Stimulated activated CD8-positive, alpha-beta memory T cell treated with anti-CD3 and anti-CD28 coated beads, Interleukin-15, amount 100 ng/mL, for 24 hours (primary cell): ENCODE data around the gene CTLA4.

Experiments
- DNase-seq: peaks from one replicate; pipeline ENCODE4 v3.0.0-alpha.2; 2020; ENCODE audit warnings: low read depth

Gene CTLA4

GRCh38 chr2:203892207-203892606 is 24.6 kb downstream of the CTLA4 start:
- no peak for DNase-seq

- DNase-seq: no peak
Observed at GRCh38 chr2:203893401-203893800, 25.8 kb downstream of the CTLA4 start.

GRCh38 chr2:203893840-203894239 is 26.3 kb downstream of the CTLA4 start:
- DNase-seq: no peak

- no peak for DNase-seq
Observed at GRCh38 chr2:203894262-203894661, 26.7 kb downstream of the CTLA4 start.

- DNase-seq: no peak
Observed at GRCh38 chr2:203897544-203897943, 30.0 kb downstream of the CTLA4 start.

GRCh38 chr2:203898657-203899056 is 31.1 kb downstream of the CTLA4 start:
- no peak for DNase-seq

- no peak for DNase-seq
Observed at GRCh38 chr2:203900253-203900652, 32.7 kb downstream of the CTLA4 start.

- DNase-seq: no peak
Observed at GRCh38 chr2:203904022-203904421, 36.5 kb downstream of the CTLA4 start.

GRCh38 chr2:203905656-203906055 is 38.1 kb downstream of the CTLA4 start:
- DNase-seq: no peak

GRCh38 chr2:203908066-203908796 is 40.7 kb downstream of the CTLA4 start:
- no peak for DNase-seq

GRCh38 chr2:203908797-203909185 is 41.2 kb downstream of the CTLA4 start:
- no peak for DNase-seq

GRCh38 chr2:203909261-203909967 is 41.8 kb downstream of the CTLA4 start:
- DNase-seq: no peak

GRCh38 chr2:203909974-203910373 is 42.4 kb downstream of the CTLA4 start:
- DNase-seq: no peak

GRCh38 chr2:203913947-203914346 is 46.4 kb downstream of the CTLA4 start:
- DNase-seq: no peak

- DNase-seq: no peak
Observed at GRCh38 chr2:203914546-203915182, 47.1 kb downstream of the CTLA4 start.

- no peak for DNase-seq
Observed at GRCh38 chr2:203915256-203915655, 47.7 kb downstream of the CTLA4 start.

GRCh38 chr2:203916756-203917155 is 49.2 kb downstream of the CTLA4 start:
- no peak for DNase-seq

- DNase-seq: no peak
Observed at GRCh38 chr2:203918264-203918663, 50.7 kb downstream of the CTLA4 start.

- DNase-seq: no peak
Observed at GRCh38 chr2:203918839-203919238, 51.3 kb downstream of the CTLA4 start.
